ENCODE data around the gene TMEM139. TPM values are rescaled to one million over a fixed set of nuclear protein-coding genes. Genes with fewer than 3 reads are reported as not detected.
"Not testable (repeated sequence)": the region's sequence is repeated elsewhere in the genome, so short reads cannot be mapped to it uniquely, and the experiment has no call there.

Gene TMEM139
- total RNA-seq, 2 donors from 2014 or later = 18.4 to 27.2 TPM

DNA sequence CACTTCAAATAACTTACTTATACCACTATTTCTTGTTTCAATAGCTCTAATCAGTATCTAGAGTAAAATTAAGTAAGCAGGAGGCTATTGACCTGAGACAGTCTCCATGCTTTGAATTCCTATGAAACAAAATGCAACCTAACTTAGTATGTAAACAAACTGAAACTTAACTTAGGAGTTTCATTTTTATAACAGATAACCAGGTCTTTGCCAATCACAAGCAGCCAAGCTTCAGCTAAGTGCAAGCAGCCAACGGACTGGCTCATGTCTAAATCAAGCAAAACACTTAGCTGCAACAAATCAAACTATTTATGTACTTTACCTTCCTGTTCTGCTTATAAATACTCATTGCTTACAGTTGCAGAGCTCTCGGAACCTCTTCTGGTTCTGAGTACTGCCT is 25.9 kb upstream of the TMEM139 start:
- H3K27me3 ChIP-seq = no peaks in the 10 kb centered on the region
- intact Hi-C loops (cut with DNase I) = no loop called here
- DNase-seq = no peak
- H3K9ac ChIP-seq (ENCODE audit: low read depth in 2 of 2, low read length in 2 of 2) = no peak overlapping the region
- no peak overlapping the region for H3K4me3 ChIP-seq
- no peaks in the 10 kb centered on the region for H3K4me1 ChIP-seq
- no peaks in the 10 kb centered on the region for H3K9me3 ChIP-seq
- peak overlapping the region; percentile 8 for H3K27ac ChIP-seq
- no peaks in the 10 kb centered on the region for H3K36me3 ChIP-seq
- TF ChIP-seq, protein P1, sequence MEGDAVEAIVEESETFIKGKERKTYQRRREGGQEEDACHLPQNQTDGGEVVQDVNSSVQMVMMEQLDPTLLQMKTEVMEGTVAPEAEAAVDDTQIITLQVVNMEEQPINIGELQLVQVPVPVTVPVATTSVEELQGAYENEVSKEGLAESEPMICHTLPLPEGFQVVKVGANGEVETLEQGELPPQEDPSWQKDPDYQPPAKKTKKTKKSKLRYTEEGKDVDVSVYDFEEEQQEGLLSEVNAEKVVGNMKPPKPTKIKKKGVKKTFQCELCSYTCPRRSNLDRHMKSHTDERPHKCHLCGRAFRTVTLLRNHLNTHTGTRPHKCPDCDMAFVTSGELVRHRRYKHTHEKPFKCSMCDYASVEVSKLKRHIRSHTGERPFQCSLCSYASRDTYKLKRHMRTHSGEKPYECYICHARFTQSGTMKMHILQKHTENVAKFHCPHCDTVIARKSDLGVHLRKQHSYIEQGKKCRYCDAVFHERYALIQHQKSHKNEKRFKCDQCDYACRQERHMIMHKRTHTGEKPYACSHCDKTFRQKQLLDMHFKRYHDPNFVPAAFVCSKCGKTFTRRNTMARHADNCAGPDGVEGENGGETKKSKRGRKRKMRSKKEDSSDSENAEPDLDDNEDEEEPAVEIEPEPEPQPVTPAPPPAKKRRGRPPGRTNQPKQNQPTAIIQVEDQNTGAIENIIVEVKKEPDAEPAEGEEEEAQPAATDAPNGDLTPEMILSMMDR (IDR thresholded peaks at IDR 0.05) = no peak

DNA sequence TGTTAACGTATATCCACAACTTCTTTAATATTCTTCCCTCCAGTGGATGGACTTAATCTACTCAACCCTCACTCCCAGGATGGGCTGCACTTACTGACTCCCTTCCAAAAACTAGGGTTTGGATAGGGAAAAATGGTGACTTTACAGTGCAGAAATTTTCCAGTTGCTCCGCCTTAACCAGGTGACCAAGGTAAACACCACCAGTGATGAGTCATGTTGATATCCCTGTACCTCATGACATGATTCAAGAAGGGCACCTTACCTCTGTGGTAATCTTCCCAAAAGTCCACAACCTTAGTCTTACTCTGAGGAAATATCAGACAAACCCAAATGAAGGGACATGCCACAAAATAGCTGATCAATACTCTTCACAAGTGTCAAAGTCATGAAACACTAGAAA is 25.0 kb upstream of the TMEM139 start:
- Histone ChIP-seq H3K9ac (ENCODE audit: low read depth in 2 of 2, low read length in 2 of 2) (no peak overlapping the region), H3K27ac (no peak overlapping the region), H3K9me3 (no peaks in the 10 kb centered on the region), H3K4me3 (no peak overlapping the region), H3K4me1 (peaks cover 6% of the 10 kb centered on the region), H3K36me3 (no peaks in the 10 kb centered on the region), H3K27me3 (no peaks in the 10 kb centered on the region)
- intact Hi-C loops (cut with DNase I) = loop anchor here (10.0 kb wide), 1 partner anchor 125 kb away; the partner anchor contains the start of gene ZYX
- TF ChIP-seq, protein P1 (IDR thresholded peaks at IDR 0.05) = no peak
- DNase-seq = no peak

GRCh38 chr7:143261901-143262300 is 22.9 kb upstream of the TMEM139 start:
- no peaks in the 10 kb centered on the region for H3K27me3 ChIP-seq
- no peaks in the 10 kb centered on the region for H3K9me3 ChIP-seq
- H3K4me3 ChIP-seq = no peak overlapping the region
- peaks cover 14% of the 10 kb centered on the region for H3K4me1 ChIP-seq
- intact Hi-C loops (cut with DNase I) = loop anchor here (10.0 kb wide), 1 partner anchor 123 kb away; the partner anchor contains the start of gene ZYX
- TF ChIP-seq, protein P1 (IDR thresholded peaks at IDR 0.05) = no peak
- no peak for DNase-seq
- H3K36me3 ChIP-seq = no peaks in the 10 kb centered on the region
- no peak overlapping the region for H3K9ac ChIP-seq (ENCODE audit: low read depth in 2 of 2, low read length in 2 of 2)
- no peak overlapping the region for H3K27ac ChIP-seq

GRCh38 chr7:143263266-143264195 is 21.2 kb upstream of the TMEM139 start, which contains the start of gene GSTK1:
GSTK1 (plus strand) TSS chr7:143263441; CDS start chr7:143263514, 73 bp downstream.
- peak; percentile 92 for DNase-seq
- peak within 1 kb of the TSS; percentile 70 for H3K4me3 ChIP-seq
- H3K9ac ChIP-seq (ENCODE audit: low read depth in 2 of 2, low read length in 2 of 2) = peak within 1 kb of the TSS; percentile 86 to 96
- peaks cover 14% of the 10 kb centered on the region for H3K4me1 ChIP-seq
- no peaks in the 10 kb centered on the region for H3K9me3 ChIP-seq
- TF ChIP-seq, protein P1 (IDR thresholded peaks at IDR 0.05) = no peak
- intact Hi-C loops (cut with DNase I) = loop anchor here (10.0 kb wide), 1 partner anchor 121 kb away; the partner anchor contains the start of gene ZYX
- peak within 1 kb of the TSS; percentile 93 for H3K27ac ChIP-seq
- no peaks in the 10 kb centered on the region for H3K27me3 ChIP-seq
- no peaks in the 10 kb centered on the region for H3K36me3 ChIP-seq

- Histone ChIP-seq H3K27ac (peak overlapping the region; percentile 93), H3K9ac (ENCODE audit: low read depth in 2 of 2, low read length in 2 of 2) (peak overlapping the region; percentile 86 to 96)
- intact Hi-C loops (cut with DNase I) = loop anchor here (10.0 kb wide), 1 partner anchor 121 kb away; the partner anchor contains the start of gene ZYX
These were observed 20.6 kb upstream of the TMEM139 start for GRCh38 chr7:143264196-143264568.

More at GRCh38 chr7:143264196-143264568, 20.6 kb upstream of the TMEM139 start:
- H3K27me3 ChIP-seq, H3K9me3 ChIP-seq, DNase-seq, H3K36me3 ChIP-seq: not testable (repeated sequence)
- peak overlapping the region; percentile 70 for H3K4me3 ChIP-seq
- peaks cover 14% of the 10 kb centered on the region for H3K4me1 ChIP-seq

Measured in colonic mucosa (tissue), 4 donors.